IMR-90 (cell line): ENCODE measurements around the gene PPP3CA. TPM values are rescaled to one million over a fixed set of nuclear protein-coding genes. Genes with fewer than 3 reads are reported as not detected.
A peak's percentile ranks its signal among the peaks of the same experiment; 100 is the strongest.

ENCODE experiments used
- ATAC-seq: fragments of 200-7000 bp; cut with Tn5 transposase; 2 replicates; pipeline ENCODE4 v1.9.1; 2020; ENCODE audit warnings: low read depth, mild to moderate bottlenecking, moderate library complexity
- BruUV-seq: library from RNA; stranded (reverse); fragments of 400-500 nt; replicated peaks from 2 replicates; lab custom pipeline; 2021; lab: Mats Ljungman, UMichigan
- CTCF ChIA-PET: fragments of 300-600 bp; formaldehyde crosslinking; extraction: SDS; loops from one replicate; lab custom pipeline; 2021; ENCODE audit warnings: antibody characterized with exemption; lab: Yijun Ruan, JAX
- POLR2A ChIA-PET: fragments of 300-600 bp; sonication (Branson Sonifier 250); formaldehyde crosslinking; loops from one replicate; lab custom pipeline; 2022; ENCODE audit warnings: antibody characterized with exemption; ENCODE audit not compliant: unreplicated experiment; lab: Charles Lee
- DNase-seq: peaks from one replicate; pipeline ENCODE4 v3.0.0; 2013
- H2AFZ ChIP-seq: replicated peaks from 2 replicates; pipeline ENCODE3; 2013; ENCODE audit warnings: low read length, mild to moderate bottlenecking; ENCODE audit not compliant: poor library complexity
- H2AK5ac ChIP-seq: 2 replicates; pipeline ENCODE4 v1.6.1; 2013; ENCODE audit warnings: low read depth, low read length, inconsistent platforms
- H2AK9ac ChIP-seq: replicated peaks from 2 replicates; pipeline ENCODE3; 2013; ENCODE audit warnings: mild to moderate bottlenecking, low read depth, low read length, moderate library complexity; ENCODE audit not compliant: poor library complexity
- H2BK120ac ChIP-seq: 2 replicates; pipeline ENCODE4 v1.6.1; 2013; ENCODE audit warnings: low read depth, low read length, inconsistent platforms
- H2BK15ac ChIP-seq: 3 replicates; pipeline ENCODE4 v1.6.1; 2013; ENCODE audit warnings: low read depth, low read length, inconsistent platforms
- H2BK20ac ChIP-seq: 2 replicates; pipeline ENCODE4 v1.6.1; 2013; ENCODE audit warnings: low read depth, mild to moderate bottlenecking, inconsistent platforms, low read length, moderate library complexity
- H2BK5ac ChIP-seq: 2 replicates; pipeline ENCODE4 v1.6.1; 2013; ENCODE audit warnings: mild to moderate bottlenecking, low read depth, low read length, inconsistent platforms; ENCODE audit not compliant: poor library complexity, severe bottlenecking
- H3K14ac ChIP-seq: replicated peaks from 2 replicates; pipeline ENCODE4 v1.6.1; 2013; ENCODE audit warnings: low read depth, low read length, inconsistent platforms
- H3K18ac ChIP-seq: 2 replicates; pipeline ENCODE4 v1.6.1; 2013; ENCODE audit warnings: low read depth, low read length, control low read depth
- H3K23ac ChIP-seq: 2 replicates; pipeline ENCODE4 v1.6.1; 2013; ENCODE audit warnings: low read depth, low read length, inconsistent platforms
- H3K27ac ChIP-seq: 2 replicates; pipeline ENCODE4 v1.5.1; 2013; ENCODE audit warnings: mild to moderate bottlenecking, control low read depth, low read length; ENCODE audit not compliant: insufficient read depth
- H3K27me3 ChIP-seq: 2 replicates; pipeline ENCODE4 v1.6.1; 2013; ENCODE audit warnings: low read length; ENCODE audit not compliant: control insufficient read depth, insufficient read depth
- H3K36me3 ChIP-seq: 2 replicates; pipeline ENCODE4 v1.6.1; 2013; ENCODE audit warnings: low read length, mixed read lengths; ENCODE audit not compliant: control insufficient read depth, insufficient read depth
- H3K4ac ChIP-seq: 2 replicates; pipeline ENCODE4 v1.6.1; 2013; ENCODE audit warnings: low read depth, low read length, inconsistent platforms
- H3K4me1 ChIP-seq: 2 replicates; pipeline ENCODE4 v1.6.1; 2013; ENCODE audit warnings: low read length, mixed read lengths; ENCODE audit not compliant: control insufficient read depth, insufficient read depth
- H3K4me2 ChIP-seq: 2 replicates; pipeline ENCODE4 v1.6.1; 2013; ENCODE audit warnings: low read depth, mild to moderate bottlenecking, control low read depth, low read length, moderate library complexity
- H3K4me3 ChIP-seq: 2 replicates; pipeline ENCODE4 v1.5.1; 2013; ENCODE audit warnings: low read depth, mild to moderate bottlenecking, control low read depth, low read length, moderate library complexity; ENCODE audit not compliant: insufficient read depth
- H3K56ac ChIP-seq: 2 replicates; pipeline ENCODE4 v1.6.1; 2013; ENCODE audit warnings: low read length, inconsistent platforms; ENCODE audit not compliant: insufficient read depth; ENCODE audit errors: extremely low read depth
- H3K79me1 ChIP-seq, 2 experiments: 2 replicates each; pipeline ENCODE4 v1.6.1; 2013; ENCODE audit warnings: low read length in 2 of 2, inconsistent platforms in 1 of 2, low read depth in 1 of 2
- H3K9ac ChIP-seq: 2 replicates; pipeline ENCODE4 v1.6.1; 2013; ENCODE audit warnings: low read depth, low read length, control low read depth
- H3K9me1 ChIP-seq: 2 replicates; pipeline ENCODE4 v1.6.1; 2013; ENCODE audit warnings: low read length, inconsistent platforms; ENCODE audit not compliant: insufficient read depth
- H3K9me3 ChIP-seq: 2 replicates; pipeline ENCODE4 v1.6.1; 2013; ENCODE audit warnings: low read length; ENCODE audit not compliant: control insufficient read depth, insufficient read depth
- H4K20me1 ChIP-seq: 2 replicates; pipeline ENCODE4 v1.6.1; 2013; ENCODE audit warnings: low read length, inconsistent platforms; ENCODE audit not compliant: insufficient read depth
- H4K5ac ChIP-seq: 2 replicates; pipeline ENCODE4 v1.6.1; 2013; ENCODE audit warnings: mild to moderate bottlenecking, low read depth, low read length, control low read depth
- H4K8ac ChIP-seq, 2 experiments: 2 replicates each; pipeline ENCODE4 v1.6.1; 2013; ENCODE audit warnings: low read depth in 2 of 2, low read length in 2 of 2, control low read depth in 1 of 2, inconsistent platforms in 1 of 2
- H4K91ac ChIP-seq: 2 replicates; pipeline ENCODE4 v1.6.1; 2013; ENCODE audit warnings: low read depth, low read length, inconsistent platforms; ENCODE audit not compliant: insufficient read depth
- MXI1 ChIP-seq: IDR thresholded peaks from 2 replicates; pipeline ENCODE4 v1.6.1; 2012; ENCODE audit warnings: low read depth, mild to moderate bottlenecking, low read length, moderate library complexity, borderline replicate concordance
- NFE2L2 ChIP-seq: fragments of 150-350 bp; IDR thresholded peaks from 2 replicates; pipeline ENCODE4 v1.6.1; 2016; ENCODE audit warnings: low read depth, mild to moderate bottlenecking, low read length
- RFX5 ChIP-seq: IDR thresholded peaks from 2 replicates; pipeline ENCODE4 v1.8.0; 2012; ENCODE audit warnings: low read depth, mild to moderate bottlenecking, low read length, moderate library complexity
- WGBS, 2 experiments: methylation state at CpG; one replicate each; pipeline versions ENCODE4 v1.1.5 to v1.1.7; 2013; ENCODE audit warnings: missing lambda C conversion rate in 2 of 2; ENCODE audit not compliant: insufficient read length in 1 of 2; ENCODE audit errors: extremely low coverage in 2 of 2; 5-methylcytosine and 5-hydroxymethylcytosine counted together
- dilution Hi-C: fragments of 300-500 bp; cut with HindIII; formaldehyde crosslinking; loops from one replicate; pipeline ENCODE4 v1.14.3; 2018; ENCODE audit warnings: low sequenced_read_pairs; ENCODE audit not compliant: unreplicated experiment
- in situ Hi-C: fragments of 300-500 bp; cut with MboI; formaldehyde crosslinking; loops from 3 replicates; pipeline ENCODE4 v1.14.3; 2019; ENCODE audit warnings: low sequenced_read_pairs, inconsistent platforms, mixed read lengths
- intact Hi-C: fragments of 100-400 bp; cut with micrococcal nuclease; formaldehyde crosslinking; loops from 2 replicates; pipeline ENCODE4 v1.10.0; 2022
- polyA plus RNA-seq, 3 experiments: library from polyadenylated mRNA; depleted of rRNA; stranded (reverse); fragments of >200 nt; gene quantifications; 2 replicates each; pipeline ENCODE4 v1.2.3, GENCODE V29; 2012; ENCODE audit warnings: low replicate concordance in 1 of 3
- total RNA-seq: library from RNA; depleted of rRNA; stranded (reverse); fragments of >200 nt; gene quantifications from 2 replicates; pipeline ENCODE4 v1.2.3, GENCODE V29; 2012
- TF ChIP-seq, protein P1 (sequence below): conservative IDR thresholded peaks from 2 replicates; pipeline ENCODE4 v1.5.1; 2012; ENCODE audit warnings: mild to moderate bottlenecking, low read depth, low read length, improper control_type of control experiment
- TF ChIP-seq, protein P2 (sequence below): fragments of 150-350 bp; IDR thresholded peaks from 2 replicates; pipeline ENCODE4 v1.6.1; 2016; ENCODE audit warnings: low read depth, mild to moderate bottlenecking, low read length, moderate library complexity, borderline replicate concordance

PPP3CA gene
- total and polyA plus RNA-seq, 2 of the 4 experiments (the other 2 are of a cell fraction): 14.5 to 48.6 TPM

DNA sequence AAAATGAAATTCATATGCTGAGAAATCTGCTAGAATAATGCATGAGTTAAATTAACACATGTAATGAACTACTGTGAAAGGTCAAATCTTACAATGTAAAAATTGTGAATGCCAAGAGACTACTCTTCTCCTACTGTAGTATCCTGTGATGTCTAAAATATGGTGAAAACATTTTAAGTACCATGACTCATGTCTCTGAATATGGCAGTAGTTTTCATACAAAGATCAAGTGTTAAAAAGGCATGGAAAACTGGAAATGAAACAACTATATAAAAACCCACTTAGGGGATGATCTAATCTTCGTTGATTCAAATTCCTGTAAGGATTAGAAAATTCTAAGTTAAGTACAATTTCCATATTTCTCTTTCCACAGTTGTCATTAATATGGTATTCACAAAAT, 221.3 kb downstream of the PPP3CA start:
- Histone ChIP-seq H3K4me2 (no peak overlapping the region), H3K9me3 (no peaks in the 10 kb centered on the region), H3K14ac (no peak overlapping the region), H2BK120ac (no peak overlapping the region), H2AK5ac (no peak overlapping the region), H3K36me3 (no peaks in the 10 kb centered on the region), H4K8ac (no peak overlapping the region), H4K5ac (no peak overlapping the region), H3K9ac (no peak overlapping the region), H2BK20ac (no peak overlapping the region), H4K91ac (no peak overlapping the region), H4K20me1 (peaks cover 3% of the 10 kb centered on the region), H3K23ac (no peak overlapping the region), H2AFZ (no peak overlapping the region), H3K27ac (no peak overlapping the region), H3K18ac (no peak overlapping the region), H3K79me1 (peaks cover 17 to 27% of the 10 kb centered on the region in 2 experiments), H3K4me3 (no peak overlapping the region), H2BK15ac (no peak overlapping the region), H3K27me3 (no peaks in the 10 kb centered on the region), H3K56ac (no peak overlapping the region), H3K9me1 (peaks cover 2% of the 10 kb centered on the region), H2AK9ac (no peak overlapping the region), H3K4me1 (no peaks in the 10 kb centered on the region), H3K4ac (no peak overlapping the region), H2BK5ac (no peak overlapping the region)
- TF ChIP-seq NFE2L2 (no peak), RFX5 (no peak), MXI1 (no peak)
- TF ChIP-seq, protein P1, sequence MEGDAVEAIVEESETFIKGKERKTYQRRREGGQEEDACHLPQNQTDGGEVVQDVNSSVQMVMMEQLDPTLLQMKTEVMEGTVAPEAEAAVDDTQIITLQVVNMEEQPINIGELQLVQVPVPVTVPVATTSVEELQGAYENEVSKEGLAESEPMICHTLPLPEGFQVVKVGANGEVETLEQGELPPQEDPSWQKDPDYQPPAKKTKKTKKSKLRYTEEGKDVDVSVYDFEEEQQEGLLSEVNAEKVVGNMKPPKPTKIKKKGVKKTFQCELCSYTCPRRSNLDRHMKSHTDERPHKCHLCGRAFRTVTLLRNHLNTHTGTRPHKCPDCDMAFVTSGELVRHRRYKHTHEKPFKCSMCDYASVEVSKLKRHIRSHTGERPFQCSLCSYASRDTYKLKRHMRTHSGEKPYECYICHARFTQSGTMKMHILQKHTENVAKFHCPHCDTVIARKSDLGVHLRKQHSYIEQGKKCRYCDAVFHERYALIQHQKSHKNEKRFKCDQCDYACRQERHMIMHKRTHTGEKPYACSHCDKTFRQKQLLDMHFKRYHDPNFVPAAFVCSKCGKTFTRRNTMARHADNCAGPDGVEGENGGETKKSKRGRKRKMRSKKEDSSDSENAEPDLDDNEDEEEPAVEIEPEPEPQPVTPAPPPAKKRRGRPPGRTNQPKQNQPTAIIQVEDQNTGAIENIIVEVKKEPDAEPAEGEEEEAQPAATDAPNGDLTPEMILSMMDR: no peak
- TF ChIP-seq, protein P2, sequence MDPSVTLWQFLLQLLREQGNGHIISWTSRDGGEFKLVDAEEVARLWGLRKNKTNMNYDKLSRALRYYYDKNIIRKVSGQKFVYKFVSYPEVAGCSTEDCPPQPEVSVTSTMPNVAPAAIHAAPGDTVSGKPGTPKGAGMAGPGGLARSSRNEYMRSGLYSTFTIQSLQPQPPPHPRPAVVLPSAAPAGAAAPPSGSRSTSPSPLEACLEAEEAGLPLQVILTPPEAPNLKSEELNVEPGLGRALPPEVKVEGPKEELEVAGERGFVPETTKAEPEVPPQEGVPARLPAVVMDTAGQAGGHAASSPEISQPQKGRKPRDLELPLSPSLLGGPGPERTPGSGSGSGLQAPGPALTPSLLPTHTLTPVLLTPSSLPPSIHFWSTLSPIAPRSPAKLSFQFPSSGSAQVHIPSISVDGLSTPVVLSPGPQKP: no peak
- CTCF ChIA-PET: no interaction called here
- dilution Hi-C loops (no loop called here), in situ Hi-C loops (no loop called here), intact Hi-C loops (no loop called here)
- POLR2A ChIA-PET: no interaction called here
- DNase-seq (peak; percentile 47), ATAC-seq (peak; percentile 48; the same call in 1 of the 2 replicates)
- WGBS, 2 experiments: no CpG with 5 or more reads among the region's 1 CpG
- no TSS peak for BruUV-seq
